Measurements from ENCODE around the gene OGFRL1.
"Not testable (repeated sequence)": the region's sequence is repeated elsewhere in the genome, so short reads cannot be mapped to it uniquely, and the experiment has no call there.

Gene OGFRL1

DNA sequence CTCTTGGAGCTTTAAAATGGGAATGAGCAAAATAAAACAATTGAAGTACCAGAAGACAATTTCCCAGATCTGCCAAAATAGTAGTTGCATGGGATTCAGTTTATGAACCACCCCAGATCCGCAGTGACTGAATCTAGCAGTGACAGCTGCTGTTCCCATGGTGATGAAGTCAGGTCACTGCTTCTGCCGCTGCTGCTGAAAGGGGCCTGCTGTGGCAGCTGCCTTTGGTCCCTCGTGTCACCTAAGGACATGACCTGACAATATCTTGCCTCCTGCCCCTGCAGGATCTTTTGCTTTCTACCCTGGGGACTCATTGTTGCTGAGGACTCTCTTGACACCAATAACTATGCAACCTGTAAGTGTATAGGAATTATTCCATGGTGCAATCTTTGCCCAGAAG is 34.3 kb upstream of the OGFRL1 start:
- peak overlapping the region; percentile 72 for H3K27ac ChIP-seq
- peak overlapping the region; percentile 63 for H2AFZ ChIP-seq
- no peak overlapping the region for H3K9ac ChIP-seq

DNA sequence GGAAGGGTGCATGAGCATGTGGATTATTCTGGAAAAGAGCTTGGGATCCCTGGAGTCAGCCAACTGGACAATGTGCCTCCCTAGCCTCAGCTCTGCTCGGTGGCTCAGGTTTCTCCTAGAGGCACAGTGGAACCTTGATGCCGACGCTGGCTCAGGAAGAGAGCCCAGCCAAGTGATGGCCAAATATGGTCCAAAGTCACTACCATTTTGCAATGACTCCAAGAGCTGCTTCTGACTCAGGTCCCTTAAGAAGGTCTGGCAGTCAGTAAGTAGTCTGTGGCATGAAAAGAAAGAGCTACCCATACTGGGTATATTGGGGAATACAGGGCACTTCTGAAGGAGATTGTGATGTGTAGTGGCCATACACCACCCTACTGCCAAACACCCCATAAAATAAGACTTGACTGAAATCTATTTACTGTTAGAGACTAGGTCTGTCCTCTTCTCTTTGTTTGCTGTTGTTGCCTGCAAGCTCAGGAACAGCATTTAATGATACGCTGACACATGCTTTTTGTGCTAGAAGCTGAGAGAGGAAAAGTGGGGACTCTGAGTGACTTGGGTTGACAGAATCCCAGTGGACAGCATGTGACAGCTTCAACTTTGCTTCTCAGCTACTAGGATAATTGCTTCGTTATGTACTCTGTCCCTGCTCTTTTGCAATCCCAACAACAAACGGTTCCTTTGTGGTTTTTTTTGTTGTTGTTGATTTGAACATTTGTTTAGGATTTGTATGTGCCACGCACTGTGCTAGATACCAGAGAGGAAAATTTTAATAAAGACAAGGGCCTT is 30.3 kb upstream of the OGFRL1 start:
- Histone ChIP-seq H3K4me1 (peaks cover 16% of the 10 kb centered on the region), H3K79me2 (no peaks in the 10 kb centered on the region), H2AFZ (no peak overlapping the region), H3K4me2 (ENCODE audit: low read length) (no peak overlapping the region), H3K27ac (no peak overlapping the region), H3K27me3 (ENCODE audit: control insufficient read depth, insufficient read depth, low read length) (no peaks in the 10 kb centered on the region), H3K9me3 (ENCODE audit: control insufficient read depth, low read length) (no peaks in the 10 kb centered on the region), H3K9ac (no peak overlapping the region), H3K4me3 (ENCODE audit: low read depth, low read length) (no peak overlapping the region), H3K36me3 (ENCODE audit: control insufficient read depth, insufficient read depth, low read length) (no peaks in the 10 kb centered on the region)
- TF ChIP-seq, protein P1, sequence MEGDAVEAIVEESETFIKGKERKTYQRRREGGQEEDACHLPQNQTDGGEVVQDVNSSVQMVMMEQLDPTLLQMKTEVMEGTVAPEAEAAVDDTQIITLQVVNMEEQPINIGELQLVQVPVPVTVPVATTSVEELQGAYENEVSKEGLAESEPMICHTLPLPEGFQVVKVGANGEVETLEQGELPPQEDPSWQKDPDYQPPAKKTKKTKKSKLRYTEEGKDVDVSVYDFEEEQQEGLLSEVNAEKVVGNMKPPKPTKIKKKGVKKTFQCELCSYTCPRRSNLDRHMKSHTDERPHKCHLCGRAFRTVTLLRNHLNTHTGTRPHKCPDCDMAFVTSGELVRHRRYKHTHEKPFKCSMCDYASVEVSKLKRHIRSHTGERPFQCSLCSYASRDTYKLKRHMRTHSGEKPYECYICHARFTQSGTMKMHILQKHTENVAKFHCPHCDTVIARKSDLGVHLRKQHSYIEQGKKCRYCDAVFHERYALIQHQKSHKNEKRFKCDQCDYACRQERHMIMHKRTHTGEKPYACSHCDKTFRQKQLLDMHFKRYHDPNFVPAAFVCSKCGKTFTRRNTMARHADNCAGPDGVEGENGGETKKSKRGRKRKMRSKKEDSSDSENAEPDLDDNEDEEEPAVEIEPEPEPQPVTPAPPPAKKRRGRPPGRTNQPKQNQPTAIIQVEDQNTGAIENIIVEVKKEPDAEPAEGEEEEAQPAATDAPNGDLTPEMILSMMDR (IDR thresholded peaks at IDR 0.05) = no peak

More for the DNA sequence above, 34.3 kb upstream of the OGFRL1 start:
- Histone ChIP-seq H3K4me2 (ENCODE audit: low read length) (no peak overlapping the region), H3K9me3 (ENCODE audit: control insufficient read depth, low read length) (no peaks in the 10 kb centered on the region), H3K27me3 (ENCODE audit: control insufficient read depth, insufficient read depth, low read length) (no peaks in the 10 kb centered on the region), H3K4me3 (ENCODE audit: low read depth, low read length) (no peak overlapping the region), H3K79me2 (no peaks in the 10 kb centered on the region), H3K36me3 (ENCODE audit: control insufficient read depth, insufficient read depth, low read length) (no peaks in the 10 kb centered on the region), H3K4me1 (peaks cover 16% of the 10 kb centered on the region)
- TF ChIP-seq, protein P1 (IDR thresholded peaks at IDR 0.05) = no peak

DNA sequence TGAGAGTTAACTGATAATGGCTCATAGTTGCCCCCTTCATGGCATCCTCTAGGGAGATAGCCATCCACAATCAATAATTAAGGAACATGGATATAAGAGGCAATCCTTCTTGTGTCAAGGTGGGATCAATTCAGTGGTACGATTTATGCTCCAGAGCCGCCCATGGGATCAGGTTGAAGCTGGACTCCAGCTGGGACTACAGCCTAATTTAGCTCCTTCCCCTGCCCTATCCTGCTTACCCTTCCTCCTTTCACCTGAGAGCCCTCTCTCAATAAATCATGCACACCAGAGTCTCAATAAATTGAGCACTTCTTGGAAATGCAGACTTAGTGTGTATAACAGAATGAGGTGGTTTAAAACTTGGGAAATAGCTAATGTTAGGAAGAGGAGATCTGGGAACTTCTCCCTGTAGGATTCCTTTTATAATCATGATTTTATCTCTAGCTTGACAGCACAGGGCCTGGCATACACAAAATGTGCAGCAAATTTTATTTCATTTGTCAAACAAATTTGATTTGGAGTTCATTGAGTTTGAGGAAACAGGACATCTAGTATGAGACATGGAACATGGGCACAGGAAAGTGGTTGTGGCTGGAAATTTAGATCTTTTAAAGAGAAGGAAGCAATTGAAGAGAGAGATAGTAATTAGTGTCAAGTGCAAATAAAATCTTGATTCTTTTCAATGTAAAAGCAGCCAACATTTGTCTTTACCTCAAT is 28.6 kb upstream of the OGFRL1 start:
- H3K4me1 ChIP-seq = peaks cover 3% of the 10 kb centered on the region
- TF ChIP-seq, protein P1 (IDR thresholded peaks at IDR 0.05) = no peak
- H3K4me2 ChIP-seq (ENCODE audit: low read length) = no peak overlapping the region
- no peak overlapping the region for H2AFZ ChIP-seq
- H3K27ac ChIP-seq = no peak overlapping the region
- no peaks in the 10 kb centered on the region for H3K79me2 ChIP-seq
- no peaks in the 10 kb centered on the region for H3K27me3 ChIP-seq (ENCODE audit: control insufficient read depth, insufficient read depth, low read length)
- no peak overlapping the region for H3K4me3 ChIP-seq (ENCODE audit: low read depth, low read length)
- no peaks in the 10 kb centered on the region for H3K36me3 ChIP-seq (ENCODE audit: control insufficient read depth, insufficient read depth, low read length)
- H3K9ac ChIP-seq = no peak overlapping the region
- no peaks in the 10 kb centered on the region for H3K9me3 ChIP-seq (ENCODE audit: control insufficient read depth, low read length)

DNA sequence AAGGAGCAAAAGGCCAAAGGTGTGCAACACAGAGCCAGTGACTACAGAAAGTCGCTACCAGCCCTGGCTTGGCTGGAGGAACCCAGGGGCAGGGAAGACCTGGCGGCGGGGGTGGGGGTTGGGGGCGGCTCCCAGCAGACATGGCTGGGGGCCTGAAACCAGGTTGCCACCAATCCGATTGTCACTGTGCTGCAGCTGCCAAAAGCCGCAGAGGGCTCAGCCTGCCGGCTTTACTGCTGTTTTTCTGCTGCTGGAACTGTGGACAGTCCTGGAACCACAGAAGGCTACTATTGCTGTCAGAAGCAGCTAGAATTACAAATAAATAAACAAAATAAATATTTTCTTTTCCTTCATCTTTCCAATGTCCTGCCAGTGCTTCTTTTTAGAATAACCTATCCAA is 25.7 kb upstream of the OGFRL1 start:
- no peaks in the 10 kb centered on the region for H3K79me2 ChIP-seq
- no peak overlapping the region for H2AFZ ChIP-seq
- H3K27ac ChIP-seq = no peak overlapping the region
- no peak overlapping the region for H3K4me3 ChIP-seq (ENCODE audit: low read depth, low read length)
- H3K36me3 ChIP-seq (ENCODE audit: control insufficient read depth, insufficient read depth, low read length) = no peaks in the 10 kb centered on the region
- no peaks in the 10 kb centered on the region for H3K9me3 ChIP-seq (ENCODE audit: control insufficient read depth, low read length)
- no peaks in the 10 kb centered on the region for H3K4me1 ChIP-seq
- TF ChIP-seq, protein P1 (IDR thresholded peaks at IDR 0.05) = no peak
- no peak overlapping the region for H3K4me2 ChIP-seq (ENCODE audit: low read length)
- H3K9ac ChIP-seq = no peak overlapping the region
- H3K27me3 ChIP-seq (ENCODE audit: control insufficient read depth, insufficient read depth, low read length) = no peaks in the 10 kb centered on the region

DNA sequence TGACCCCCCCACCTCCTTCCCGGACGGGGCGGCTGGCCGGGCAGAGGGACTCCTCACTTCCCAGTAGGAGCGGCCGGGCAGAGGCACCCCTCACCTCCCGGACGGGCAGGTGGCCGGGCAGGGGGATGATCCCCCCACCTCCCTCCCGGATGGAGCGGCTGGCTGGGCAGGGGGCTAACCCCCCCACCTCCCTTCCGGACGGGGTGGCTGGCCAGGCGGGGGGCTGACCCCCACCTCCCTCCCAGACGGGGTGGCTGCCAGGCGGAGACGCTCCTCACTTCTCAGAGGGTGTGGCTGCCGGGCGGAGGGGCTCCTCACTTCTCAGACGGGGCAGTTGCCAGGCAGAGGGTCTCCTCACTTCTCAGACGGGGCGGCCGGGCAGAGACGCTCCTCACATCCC is 22.2 kb upstream of the OGFRL1 start:
- not testable (repeated sequence) for H3K4me2 ChIP-seq (ENCODE audit: low read length); H3K9ac ChIP-seq; H3K27ac ChIP-seq; H3K4me1 ChIP-seq; H2AFZ ChIP-seq; H3K4me3 ChIP-seq (ENCODE audit: low read depth, low read length); H3K79me2 ChIP-seq; H3K36me3 ChIP-seq (ENCODE audit: control insufficient read depth, insufficient read depth, low read length); H3K27me3 ChIP-seq (ENCODE audit: control insufficient read depth, insufficient read depth, low read length); H3K9me3 ChIP-seq (ENCODE audit: control insufficient read depth, low read length)

Measured in parathyroid adenoma (tissue), 2 donors.